NT2/D1 (cell line): ENCODE measurements around the gene QTRT2.

Experiments
- SUZ12 ChIP-seq: IDR thresholded peaks from 2 replicates; pipeline ENCODE4 v1.6.1; 2011; ENCODE audit not compliant: insufficient read length, insufficient read depth; ENCODE audit errors: extremely low read depth
- ZNF274 ChIP-seq: IDR thresholded peaks from 2 replicates; pipeline ENCODE4 v1.6.1; 2011; ENCODE audit warnings: mild to moderate bottlenecking, low read depth, low read length

DNA sequence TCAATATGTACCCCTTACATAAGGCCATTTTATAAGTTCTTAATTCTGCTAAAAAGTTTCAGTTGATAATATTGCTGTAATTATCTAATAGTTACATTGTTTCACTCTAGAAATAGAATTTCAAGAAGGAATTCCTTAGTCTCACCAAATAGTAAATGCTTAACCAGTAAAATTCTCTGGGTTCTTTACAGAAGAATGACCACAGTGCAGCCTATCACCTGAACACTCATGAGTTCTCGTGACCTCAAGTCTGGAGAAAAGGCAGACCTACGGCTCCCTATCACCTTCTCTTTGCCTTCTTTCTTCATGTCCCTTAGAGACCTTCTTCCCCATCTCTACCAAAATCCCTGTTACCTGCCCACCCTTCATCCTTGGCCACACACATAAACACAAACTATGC is 31.1 kb upstream of the QTRT2 start:
- TF ChIP-seq SUZ12 = no peak
- no peak for TF ChIP-seq ZNF274
